Coronary artery (tissue), 2 donors: ENCODE measurements around the gene C3orf52.

Experiments
- DNase-seq: peaks from one replicate; pipeline ENCODE4 v3.0.0-alpha.2; 2017; ENCODE audit warnings: low spot score
- H3K27ac ChIP-seq, 2 donors: fragments of 200-600 bp; sonication (generic); one replicate each; pipeline ENCODE4 v1.5.1; 2016 to 2019
- H3K4me3 ChIP-seq: fragments of 200-600 bp; sonication (generic); 2 replicates; pipeline ENCODE4 v1.5.1; 2016; ENCODE audit warnings: mild to moderate bottlenecking, moderate library complexity
- TF ChIP-seq, protein P1 (sequence below): fragments of 200-600 bp; sonication (generic); IDR thresholded peaks from one replicate; pipeline ENCODE4 v1.5.1; 2019; ENCODE audit warnings: antibody characterized with exemption

Gene C3orf52

GRCh38 chr3:112136959-112137693, 50.9 kb downstream of the C3orf52 start:
- no peak for DNase-seq
- no peak overlapping the region for H3K27ac ChIP-seq
- TF ChIP-seq, protein P1, sequence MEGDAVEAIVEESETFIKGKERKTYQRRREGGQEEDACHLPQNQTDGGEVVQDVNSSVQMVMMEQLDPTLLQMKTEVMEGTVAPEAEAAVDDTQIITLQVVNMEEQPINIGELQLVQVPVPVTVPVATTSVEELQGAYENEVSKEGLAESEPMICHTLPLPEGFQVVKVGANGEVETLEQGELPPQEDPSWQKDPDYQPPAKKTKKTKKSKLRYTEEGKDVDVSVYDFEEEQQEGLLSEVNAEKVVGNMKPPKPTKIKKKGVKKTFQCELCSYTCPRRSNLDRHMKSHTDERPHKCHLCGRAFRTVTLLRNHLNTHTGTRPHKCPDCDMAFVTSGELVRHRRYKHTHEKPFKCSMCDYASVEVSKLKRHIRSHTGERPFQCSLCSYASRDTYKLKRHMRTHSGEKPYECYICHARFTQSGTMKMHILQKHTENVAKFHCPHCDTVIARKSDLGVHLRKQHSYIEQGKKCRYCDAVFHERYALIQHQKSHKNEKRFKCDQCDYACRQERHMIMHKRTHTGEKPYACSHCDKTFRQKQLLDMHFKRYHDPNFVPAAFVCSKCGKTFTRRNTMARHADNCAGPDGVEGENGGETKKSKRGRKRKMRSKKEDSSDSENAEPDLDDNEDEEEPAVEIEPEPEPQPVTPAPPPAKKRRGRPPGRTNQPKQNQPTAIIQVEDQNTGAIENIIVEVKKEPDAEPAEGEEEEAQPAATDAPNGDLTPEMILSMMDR = no peak
- no peak overlapping the region for H3K4me3 ChIP-seq

DNA sequence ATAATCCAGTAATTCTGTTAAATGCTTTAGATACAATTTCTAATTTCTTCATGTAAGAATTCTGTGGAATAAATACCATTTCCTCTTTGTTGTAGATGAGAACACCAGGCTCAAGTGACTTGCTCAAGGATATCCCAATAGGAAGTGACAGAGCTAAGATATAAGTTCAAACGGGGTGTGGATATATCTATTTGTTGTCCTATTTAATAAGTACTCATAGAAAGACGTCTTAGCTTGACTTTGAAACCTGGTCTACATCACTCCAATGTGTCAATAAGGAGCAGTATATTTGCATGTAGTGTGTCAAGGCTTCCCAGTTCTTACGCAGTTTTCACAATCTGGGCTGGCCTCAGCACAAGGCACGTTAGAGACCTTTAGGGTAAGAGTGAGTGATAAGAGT, 51.6 kb downstream of the C3orf52 start:
- no peak for DNase-seq
- Histone ChIP-seq H3K27ac (no peak overlapping the region), H3K4me3 (no peak overlapping the region)
- TF ChIP-seq, protein P1 = no peak

GRCh38 chr3:112138219-112138969, 52.2 kb downstream of the C3orf52 start:
- Histone ChIP-seq H3K4me3 (no peak overlapping the region), H3K27ac (no peak overlapping the region)
- no peak for DNase-seq
- TF ChIP-seq, protein P1 = no peak

GRCh38 chr3:112140584-112140983, 54.4 kb downstream of the C3orf52 start:
- H3K27ac ChIP-seq = no peak overlapping the region
- no peak overlapping the region for H3K4me3 ChIP-seq
- TF ChIP-seq, protein P1 = no peak
- no peak for DNase-seq

DNA sequence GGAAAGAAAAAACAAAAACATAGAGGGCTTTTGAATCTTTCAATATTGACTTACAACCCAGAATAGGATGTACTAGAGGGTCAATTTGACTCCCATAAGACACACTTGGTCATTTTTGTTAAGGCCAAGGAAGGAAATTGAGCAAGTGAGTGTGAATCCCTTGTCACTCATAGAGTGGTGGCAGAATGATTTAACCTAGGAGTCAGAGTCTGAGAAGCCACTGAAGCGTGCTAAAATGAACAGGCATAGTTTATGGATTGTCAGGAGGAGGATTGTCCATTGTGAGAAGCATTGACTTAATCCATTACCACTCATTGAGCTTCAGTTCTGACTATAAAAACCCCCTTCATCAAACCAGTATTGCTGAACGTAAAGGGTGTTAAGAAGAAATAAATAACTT, 55.1 kb downstream of the C3orf52 start:
- Histone ChIP-seq H3K4me3 (no peak overlapping the region), H3K27ac (no peak overlapping the region)
- DNase-seq = no peak
- TF ChIP-seq, protein P1 = no peak

- DNase-seq = no peak
- TF ChIP-seq, protein P1 = no peak
- Histone ChIP-seq H3K4me3 (no peak overlapping the region), H3K27ac (no peak overlapping the region)
Observed at GRCh38 chr3:112143251-112143650, 57.1 kb downstream of the C3orf52 start.

DNA sequence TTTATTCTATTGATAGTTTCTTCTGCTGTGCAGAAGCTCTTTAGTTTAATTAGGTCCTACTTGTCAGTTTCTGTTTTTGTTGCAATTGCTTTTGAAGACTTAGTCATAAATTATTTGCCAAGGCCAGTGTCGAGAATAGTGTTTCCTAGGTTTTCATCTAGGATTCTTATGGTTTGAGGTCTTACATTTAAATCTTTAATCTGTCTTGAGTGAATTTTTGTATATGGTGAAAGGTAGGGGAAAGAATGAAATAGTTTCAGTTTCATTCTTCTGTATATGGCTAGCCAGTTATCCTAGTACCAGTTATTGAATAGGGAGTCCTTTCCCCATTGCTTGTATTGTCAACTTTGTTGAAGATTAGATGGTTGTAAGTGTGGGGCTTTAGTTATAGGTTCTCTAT, 57.5 kb downstream of the C3orf52 start:
- H3K27ac ChIP-seq = no peak overlapping the region
- H3K4me3 ChIP-seq = no peak overlapping the region
- DNase-seq = no peak
- TF ChIP-seq, protein P1 = no peak
